HEK293T (cell line): ENCODE data around the gene TSTD2.
"Not testable (repeated sequence)": the region's sequence is repeated elsewhere in the genome, so short reads cannot be mapped to it uniquely, and the experiment has no call there.

Experiments used
- CTCF ChIA-PET: fragments of 350-600 bp; formaldehyde crosslinking; extraction: SDS; loops from one replicate; lab custom pipeline; 2021; ENCODE audit warnings: antibody characterized with exemption, inconsistent platforms; lab: Yijun Ruan, JAX
- POLR2A ChIA-PET: fragments of 350-600 bp; formaldehyde crosslinking; extraction: SDS; loops from one replicate; lab custom pipeline; 2020; ENCODE audit warnings: antibody characterized with exemption, inconsistent platforms; lab: Yijun Ruan, JAX
- DNase-seq: peaks from one replicate; pipeline ENCODE4 v3.0.0; 2012; ENCODE audit warnings: mixed read lengths; ENCODE audit errors: extremely low spot score
- ARNT ChIP-seq: fragments of 450-650 bp; IDR thresholded peaks from 2 replicates; pipeline ENCODE4 v1.6.1; 2017; ENCODE audit warnings: mild to moderate bottlenecking
- BHLHE40 ChIP-seq: fragments of 450-650 bp; IDR thresholded peaks from 2 replicates; pipeline ENCODE4 v1.6.1; 2016; ENCODE audit warnings: mild to moderate bottlenecking, moderate library complexity, borderline replicate concordance
- CTBP1 ChIP-seq: fragments of 450-650 bp; IDR thresholded peaks from 2 replicates; pipeline ENCODE4 v1.6.1; 2016; ENCODE audit warnings: borderline replicate concordance
- ELF4 ChIP-seq: fragments of 450-650 bp; IDR thresholded peaks from 2 replicates; pipeline ENCODE4 v1.6.1; 2017; ENCODE audit warnings: antibody characterized with exemption
- FOXA1 ChIP-seq: fragments of 450-650 bp; IDR thresholded peaks from 2 replicates; pipeline ENCODE4 v1.6.1; 2016; ENCODE audit warnings: mild to moderate bottlenecking
- FOXK2 ChIP-seq: fragments of 450-650 bp; IDR thresholded peaks from 2 replicates; pipeline ENCODE4 v1.6.1; 2016; ENCODE audit warnings: mild to moderate bottlenecking
- FOXM1 ChIP-seq: fragments of 450-650 bp; IDR thresholded peaks from 2 replicates; pipeline ENCODE4 v1.6.1; 2017; ENCODE audit warnings: mild to moderate bottlenecking, borderline replicate concordance
- HDGF ChIP-seq: fragments of 450-650 bp; IDR thresholded peaks from 2 replicates; pipeline ENCODE4 v1.6.1; 2017; ENCODE audit warnings: antibody characterized with exemption, borderline replicate concordance
- L3MBTL2 ChIP-seq: fragments of 450-650 bp; conservative IDR thresholded peaks from 2 replicates; pipeline ENCODE4 v1.6.1; 2016; ENCODE audit warnings: mild to moderate bottlenecking
- LEF1 ChIP-seq: fragments of 450-650 bp; IDR thresholded peaks from 2 replicates; pipeline ENCODE4 v1.6.1; 2017; ENCODE audit warnings: mild to moderate bottlenecking, borderline replicate concordance
- NFRKB ChIP-seq: fragments of 450-650 bp; IDR thresholded peaks from 2 replicates; pipeline ENCODE4 v1.6.1; 2016; ENCODE audit warnings: mild to moderate bottlenecking, moderate library complexity
- PKNOX1 ChIP-seq: fragments of 450-650 bp; IDR thresholded peaks from 2 replicates; pipeline ENCODE4 v1.6.1; 2016
- SP1 ChIP-seq: fragments of 450-650 bp; IDR thresholded peaks from 2 replicates; pipeline ENCODE4 v1.6.1; 2017
- SUZ12 ChIP-seq: fragments of 450-650 bp; IDR thresholded peaks from 2 replicates; pipeline ENCODE4 v1.6.1; 2016; ENCODE audit warnings: mild to moderate bottlenecking
- TARDBP ChIP-seq: fragments of 450-650 bp; IDR thresholded peaks from 2 replicates; pipeline ENCODE4 v1.6.1; 2016
- ZNF384 ChIP-seq: fragments of 450-650 bp; IDR thresholded peaks from 2 replicates; pipeline ENCODE4 v1.6.1; 2016

TSTD2 gene

GRCh38 chr9:97623946-97624345, 9.2 kb downstream of the TSTD2 start:
- TF ChIP-seq L3MBTL2: no peak
- no peak for TF ChIP-seq SP1
- no peak for TF ChIP-seq LEF1
- no peak for TF ChIP-seq CTBP1
- TF ChIP-seq FOXM1: no peak
- TF ChIP-seq BHLHE40: no peak
- TF ChIP-seq NFRKB: no peak
- TF ChIP-seq ELF4: no peak
- no peak for TF ChIP-seq SUZ12
- no peak for TF ChIP-seq ZNF384
- no peak for TF ChIP-seq TARDBP
- TF ChIP-seq HDGF: no peak
- TF ChIP-seq PKNOX1: no peak
- no peak for TF ChIP-seq ARNT
- no peak for TF ChIP-seq FOXA1
- ChIA-PET POLR2A (no interaction called here), CTCF (no interaction called here)
- DNase-seq: no peak

- CTCF ChIA-PET, DNase-seq, POLR2A ChIA-PET: not testable (repeated sequence)
Observed at GRCh38 chr9:97622483-97622882, 10.7 kb downstream of the TSTD2 start.

- DNase-seq, POLR2A ChIA-PET, CTCF ChIA-PET: not testable (repeated sequence)
Observed at GRCh38 chr9:97620063-97620462, 13.1 kb downstream of the TSTD2 start.

- POLR2A ChIA-PET: no interaction called here
- DNase-seq: no peak
- TF ChIP-seq TARDBP (no peak), BHLHE40 (no peak), L3MBTL2 (no peak), SUZ12 (no peak), PKNOX1 (no peak), ARNT (no peak), ELF4 (no peak), CTBP1 (no peak), FOXA1 (no peak)
- CTCF ChIA-PET: no interaction called here
Observed at GRCh38 chr9:97617939-97618416, 15.2 kb downstream of the TSTD2 start.

GRCh38 chr9:97615439-97616072, 17.6 kb downstream of the TSTD2 start:
- TF ChIP-seq BHLHE40 (no peak), PKNOX1 (peak; percentile 41; the same call in 1 of the 2 replicates)
- POLR2A ChIA-PET: interaction anchor here (0.7 kb wide), 1 partner anchor 18 kb away, joined by 5 read pairs; the partner anchor contains the start of genes NCBP1 and TSTD2
- CTCF ChIA-PET: interaction anchor here (0.6 to 3.6 kb wide), 12 partner anchors 8 to 201 kb away, joined by 3 to 39 read pairs (median 4); partner anchors contain the start of gene TMOD1
- peak; percentile 66 for DNase-seq

GRCh38 chr9:97604901-97605645, 28.1 kb downstream of the TSTD2 start:
- POLR2A ChIA-PET: no interaction called here
- CTCF ChIA-PET: interaction anchor here (0.6 kb wide), 1 partner anchor 18 kb away, joined by 3 read pairs; no protein-coding TSS in a partner anchor
- DNase-seq: no peak

GRCh38 chr9:97602430-97602829, 30.7 kb downstream of the TSTD2 start:
- CTCF ChIA-PET: interaction anchor here (1.0 to 1.2 kb wide), 2 partner anchors 133 to 134 kb away, joined by 3 to 5 read pairs; no protein-coding TSS in a partner anchor
- POLR2A ChIA-PET: no interaction called here
- no peak for DNase-seq
- no peak for TF ChIP-seq CTBP1
- TF ChIP-seq FOXA1: no peak
- no peak for TF ChIP-seq LEF1
- TF ChIP-seq TARDBP: no peak
- no peak for TF ChIP-seq FOXK2
- no peak for TF ChIP-seq SUZ12
- TF ChIP-seq L3MBTL2: no peak
- no peak for TF ChIP-seq ARNT
- no peak for TF ChIP-seq ZNF384
- no peak for TF ChIP-seq HDGF
- TF ChIP-seq ELF4: no peak
- TF ChIP-seq FOXM1: no peak
- no peak for TF ChIP-seq PKNOX1
- TF ChIP-seq NFRKB: no peak
- no peak for TF ChIP-seq SP1
- TF ChIP-seq BHLHE40: no peak

More at GRCh38 chr9:97604901-97605645, 28.1 kb downstream of the TSTD2 start:
- no peak for TF ChIP-seq FOXM1
- no peak for TF ChIP-seq FOXK2
- no peak for TF ChIP-seq TARDBP
- no peak for TF ChIP-seq SP1
- no peak for TF ChIP-seq ELF4
- TF ChIP-seq ZNF384: no peak
- no peak for TF ChIP-seq ARNT
